ENCODE data around the gene MTCL3.

The MTCL3 gene

GRCh38 chr6:127515234-127515793 lies 3.8 kb downstream of the MTCL3 start:
- TF ChIP-seq CTCF (conservative IDR thresholded peaks at IDR 0.05; ENCODE audit: low read length), result no peak
- H3K4me3 ChIP-seq (ENCODE audit: low read length), result peak overlapping the region; percentile 73
- no peak for DNase-seq (ENCODE audit: low read depth)

- peak; percentile 55 for DNase-seq (ENCODE audit: low read depth)
- H3K4me3 ChIP-seq (ENCODE audit: low read length), result peak overlapping the region; percentile 73
- TF ChIP-seq CTCF (conservative IDR thresholded peaks at IDR 0.05; ENCODE audit: low read length), result no peak
Measured at GRCh38 chr6:127514773-127515227, 4.3 kb downstream of the MTCL3 start.

- H3K4me3 ChIP-seq (ENCODE audit: low read length), result peak overlapping the region; percentile 73
- no peak for TF ChIP-seq CTCF (conservative IDR thresholded peaks at IDR 0.05; ENCODE audit: low read length)
- no peak for DNase-seq (ENCODE audit: low read depth)
Measured at GRCh38 chr6:127514179-127514772, 4.9 kb downstream of the MTCL3 start.

- no peak for TF ChIP-seq CTCF (conservative IDR thresholded peaks at IDR 0.05; ENCODE audit: low read length)
- no peak for DNase-seq (ENCODE audit: low read depth)
Measured at GRCh38 chr6:127513425-127513824, 5.7 kb downstream of the MTCL3 start.

GRCh38 chr6:127510876-127511275 lies 8.3 kb downstream of the MTCL3 start:
- no peak for TF ChIP-seq CTCF (conservative IDR thresholded peaks at IDR 0.05; ENCODE audit: low read length)
- no peak overlapping the region for H3K4me3 ChIP-seq (ENCODE audit: low read length)
- DNase-seq (ENCODE audit: low read depth), result no peak

More at GRCh38 chr6:127513425-127513824, 5.7 kb downstream of the MTCL3 start:
- no peak overlapping the region for H3K4me3 ChIP-seq (ENCODE audit: low read length)

- no peak overlapping the region for H3K4me3 ChIP-seq (ENCODE audit: low read length)
- TF ChIP-seq CTCF (conservative IDR thresholded peaks at IDR 0.05; ENCODE audit: low read length), result no peak
- DNase-seq (ENCODE audit: low read depth), result no peak
Measured at GRCh38 chr6:127506894-127507293, 12.2 kb downstream of the MTCL3 start.

- no peak for DNase-seq (ENCODE audit: low read depth)
- no peak overlapping the region for H3K4me3 ChIP-seq (ENCODE audit: low read length)
- TF ChIP-seq CTCF (conservative IDR thresholded peaks at IDR 0.05; ENCODE audit: low read length), result no peak
Measured at GRCh38 chr6:127503022-127503421, 16.1 kb downstream of the MTCL3 start.

Measured in AG10803 (cell line).